ENCODE results near the gene MARCHF4.
"Not testable (repeated sequence)": the region's sequence is repeated elsewhere in the genome, so short reads cannot be mapped to it uniquely, and the experiment has no call there.

The MARCHF4 gene

DNA sequence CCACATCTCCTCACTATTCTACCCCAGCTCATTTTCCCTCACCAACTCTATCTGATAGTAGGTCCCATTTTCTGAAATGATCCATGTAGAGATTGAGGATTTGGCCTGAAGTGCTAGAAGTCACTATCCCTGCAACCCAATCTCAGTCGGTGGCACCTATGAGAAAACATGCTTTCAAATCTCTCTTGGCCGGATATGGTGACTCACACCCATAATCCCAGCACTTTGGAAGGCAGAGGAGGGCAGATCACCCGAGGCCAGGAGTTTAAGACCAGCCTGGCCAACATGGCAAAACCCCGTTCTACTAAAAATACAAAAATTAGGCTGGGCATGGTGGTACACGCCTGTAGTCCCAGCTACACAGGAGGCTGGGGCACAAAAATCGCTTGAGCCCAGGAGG lies 19.1 kb upstream of the MARCHF4 start:
- DNase-seq, result no peak

- no peak for DNase-seq
These were observed 17.3 kb upstream of the MARCHF4 start for GRCh38 chr2:216389570-216389969.

GRCh38 chr2:216388046-216388884 lies 16.0 kb upstream of the MARCHF4 start:
- DNase-seq, result peak in 1 of 4 experiments; percentile 6

DNA sequence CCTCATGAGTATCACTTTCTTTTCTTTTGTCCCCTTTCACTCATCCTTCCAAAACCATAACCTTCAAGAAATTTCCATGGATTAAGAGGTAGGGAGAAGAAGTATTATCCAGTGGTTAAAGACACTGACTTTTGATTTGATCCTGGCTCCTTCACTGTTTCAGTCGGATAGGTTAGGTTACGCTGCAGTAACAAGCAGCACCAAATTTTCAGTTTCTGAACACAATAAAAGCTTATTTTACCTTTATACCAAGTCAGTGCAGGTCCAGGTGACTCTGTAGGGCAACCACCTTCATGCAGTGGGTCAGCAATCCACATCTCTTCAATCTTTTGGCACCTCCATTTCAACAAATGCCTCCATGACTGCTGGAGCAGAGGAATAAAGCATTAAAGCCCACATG lies 15.0 kb upstream of the MARCHF4 start:
- no peak for DNase-seq

DNA sequence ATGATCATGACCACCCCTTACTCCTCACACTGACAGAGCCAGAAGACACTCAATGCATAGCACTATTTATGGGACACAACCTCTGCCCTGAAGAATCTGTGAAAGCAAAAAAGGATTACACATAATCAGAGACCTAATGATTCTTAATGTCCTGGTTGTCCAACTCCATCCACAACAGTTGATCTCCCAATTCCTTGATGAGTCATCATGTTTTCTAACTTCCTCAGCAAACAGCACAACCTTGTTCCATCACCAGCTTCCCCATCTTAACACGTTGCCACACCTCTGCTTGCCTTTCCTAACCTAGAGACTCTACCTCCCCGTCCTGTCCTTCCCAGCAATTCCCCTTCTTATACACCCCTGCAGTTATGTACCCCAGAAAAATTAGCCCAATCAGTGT lies 13.2 kb upstream of the MARCHF4 start:
- no peak for DNase-seq

DNA sequence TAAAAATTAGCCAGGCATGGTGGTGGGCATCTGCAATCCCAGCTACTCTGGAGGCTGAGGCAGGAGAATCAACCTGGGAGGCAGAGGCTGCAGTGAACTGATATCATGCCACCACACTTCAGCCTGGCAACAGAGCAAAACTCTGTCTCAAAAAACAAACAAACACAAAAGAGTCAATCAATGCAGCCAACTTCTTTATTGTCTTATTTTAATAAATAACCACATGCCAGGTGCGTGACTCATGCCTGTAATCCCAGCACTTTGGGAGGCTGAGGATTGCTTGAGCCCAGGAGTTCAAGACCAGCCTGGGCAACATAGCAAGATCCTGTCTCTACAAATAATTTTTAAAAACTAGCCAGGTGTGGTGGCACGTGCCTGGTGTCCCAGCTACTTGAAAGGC lies 12.1 kb upstream of the MARCHF4 start:
- not testable (repeated sequence) for DNase-seq

DNA sequence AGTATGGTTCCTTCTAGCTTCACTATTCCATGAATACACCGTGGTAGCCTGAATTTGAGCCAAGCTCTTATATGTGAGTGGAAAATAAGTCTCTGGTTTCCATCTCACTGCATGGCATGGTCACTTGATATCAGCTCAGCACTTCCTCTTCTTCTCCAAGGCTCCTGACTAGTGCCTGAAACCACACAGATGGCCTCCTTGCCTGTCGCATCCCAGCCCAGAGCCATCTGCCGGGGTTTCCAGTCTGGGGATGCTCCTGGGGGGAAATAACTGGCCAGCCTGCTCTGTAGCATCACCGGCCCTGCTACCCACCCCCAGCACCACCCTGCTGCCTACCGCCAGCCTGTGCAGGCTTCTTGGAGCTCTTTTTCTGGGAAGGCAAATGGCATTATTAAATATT lies 7.7 kb upstream of the MARCHF4 start:
- no peak for DNase-seq

GRCh38 chr2:216375286-216375685 lies 3.0 kb upstream of the MARCHF4 start:
- no peak for DNase-seq

- no peak for DNase-seq
These were observed 1.6 kb upstream of the MARCHF4 start for GRCh38 chr2:216373896-216374295.

GRCh38 chr2:216372761-216373291 lies 543 bp upstream of the MARCHF4 start:
- DNase-seq, result no peak

DNA sequence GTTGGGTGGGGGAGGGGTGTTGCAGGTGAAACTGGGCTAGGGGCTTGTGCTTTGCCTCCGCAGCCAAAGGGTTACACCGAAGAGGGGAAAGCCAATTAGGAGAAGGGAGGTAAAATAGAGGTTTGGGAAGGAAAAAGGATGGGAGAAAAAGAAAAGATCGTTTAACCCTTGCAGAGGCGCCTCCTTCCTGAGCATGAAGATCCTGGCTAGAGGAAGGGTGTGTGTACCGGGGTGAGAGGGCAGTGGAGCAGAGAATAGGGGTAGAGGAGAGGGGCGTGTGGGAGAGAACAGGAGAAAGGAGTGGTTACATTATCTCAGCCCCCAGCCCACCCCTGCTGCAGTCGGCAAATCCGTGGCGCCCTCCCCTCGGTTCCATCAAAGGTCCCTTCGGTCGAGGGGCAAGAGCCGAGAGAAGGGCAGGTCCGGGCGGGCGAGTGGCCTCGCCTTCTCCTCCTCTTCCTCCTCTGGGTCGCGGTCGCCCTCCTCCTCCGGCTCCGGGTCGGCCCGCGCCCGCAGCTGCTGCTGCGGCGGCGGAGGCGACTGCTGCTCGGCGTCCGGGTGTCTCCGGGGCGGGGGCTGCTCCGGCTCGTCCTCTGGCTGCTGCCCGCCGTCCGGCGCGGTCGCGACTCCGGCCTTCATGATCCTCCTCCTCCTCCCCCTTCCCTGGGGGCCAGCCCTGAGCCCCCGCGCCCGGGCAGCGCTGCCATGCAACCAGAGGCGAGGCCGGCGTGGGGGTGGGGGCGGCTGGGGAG lies 1.1 kb downstream of the MARCHF4 start:
- DNase-seq, result no peak

DNA sequence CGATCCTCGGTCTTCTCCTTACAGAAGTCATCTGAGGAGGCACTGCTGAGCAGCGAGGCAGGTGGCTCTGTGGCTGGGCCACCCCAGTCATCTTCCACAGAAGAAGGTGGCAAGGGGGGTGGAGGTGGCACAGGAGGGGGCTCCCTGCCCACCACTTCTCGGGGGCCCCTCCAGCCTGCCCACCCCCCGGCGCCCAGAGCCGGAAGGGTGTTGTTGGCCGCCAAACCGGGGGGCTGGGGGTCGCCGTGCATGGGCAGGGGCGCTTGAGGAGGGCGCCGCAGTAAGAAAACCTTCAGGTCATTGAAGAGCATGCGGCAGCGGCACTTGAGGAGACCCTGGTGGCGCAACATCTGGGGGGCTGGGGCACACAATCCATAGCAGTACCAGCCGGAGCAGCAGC lies 2.5 kb downstream of the MARCHF4 start:
- DNase-seq, result no peak

DNA sequence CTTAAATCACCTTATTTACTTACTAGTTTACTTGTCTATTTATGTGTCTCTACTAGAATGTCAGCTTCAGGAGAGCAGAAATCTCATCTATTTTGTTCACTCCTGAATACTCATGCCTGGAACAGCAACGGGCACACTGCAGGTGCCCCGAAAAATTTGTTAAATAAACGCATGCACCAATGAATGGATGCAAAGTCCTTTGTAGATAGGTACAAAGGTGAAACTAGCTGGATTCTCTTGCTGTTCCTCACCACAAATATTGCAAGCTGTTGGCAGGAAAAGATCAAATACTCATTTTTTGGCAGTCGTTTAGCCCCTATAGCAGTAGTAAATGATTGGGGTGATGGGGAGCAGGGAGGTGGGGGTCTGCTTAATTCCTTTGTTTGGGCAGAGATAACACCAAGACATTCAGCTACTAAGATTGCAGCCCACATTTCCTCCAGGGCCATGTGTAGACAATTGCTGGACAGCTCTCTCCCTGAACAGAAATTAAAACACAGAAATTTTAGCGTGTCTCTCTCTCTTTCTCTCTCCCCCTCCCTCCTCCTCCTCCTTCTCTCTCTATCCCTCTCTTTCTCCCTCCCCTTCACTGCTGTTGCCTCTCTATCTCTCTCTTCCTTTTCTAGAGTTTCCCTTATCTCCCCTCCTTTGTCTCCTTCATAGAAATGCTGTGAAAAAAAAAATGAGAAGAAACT lies 5.4 kb downstream of the MARCHF4 start:
- no peak for DNase-seq

- DNase-seq, result no peak
These were observed 6.8 kb downstream of the MARCHF4 start for GRCh38 chr2:216365518-216365917.

DNA sequence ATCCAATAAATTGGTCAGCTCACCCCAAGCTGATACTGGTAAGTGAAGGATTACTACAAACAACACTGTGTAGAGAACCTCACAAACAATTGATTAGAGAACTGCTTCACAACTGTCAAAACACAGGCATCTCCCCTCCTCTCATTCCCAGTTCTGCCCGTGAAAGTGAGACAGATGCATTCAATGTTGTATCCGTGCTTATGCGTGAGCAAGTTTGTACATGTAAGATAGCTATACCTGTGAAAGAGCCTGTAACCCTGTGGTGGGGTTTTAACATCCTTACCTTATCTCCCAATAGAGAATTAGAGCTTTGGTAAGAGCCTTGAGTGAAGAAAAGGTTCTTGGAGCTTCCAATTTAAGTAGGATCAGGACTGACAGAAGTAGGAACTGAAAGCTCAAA lies 9.1 kb downstream of the MARCHF4 start:
- DNase-seq, result no peak

- no peak for DNase-seq
These were observed 9.6 kb downstream of the MARCHF4 start for GRCh38 chr2:216362730-216363129.

DNA sequence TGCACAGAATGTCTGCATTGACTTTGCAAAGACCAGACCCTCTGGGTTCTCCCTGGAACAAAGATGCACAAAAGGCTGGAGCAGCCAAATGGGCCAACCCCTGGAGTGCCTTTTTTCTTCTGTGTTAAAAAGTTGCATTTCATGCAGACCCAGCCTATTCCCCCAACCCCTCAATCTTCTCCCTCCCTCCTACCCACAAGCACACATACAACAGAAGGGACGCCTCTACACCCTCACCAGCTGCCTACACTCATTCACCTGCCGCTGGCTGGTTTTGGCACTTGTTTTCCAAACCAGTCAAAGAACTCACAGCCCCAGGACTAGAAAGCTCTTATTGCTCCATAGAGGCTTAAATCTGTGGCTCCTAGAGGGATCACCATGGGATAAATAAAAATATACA lies 16.6 kb downstream of the MARCHF4 start:
- no peak for DNase-seq

- no peak for DNase-seq
These were observed 18.0 kb downstream of the MARCHF4 start for GRCh38 chr2:216354306-216354705.

- no peak for DNase-seq
These were observed 19.5 kb downstream of the MARCHF4 start for GRCh38 chr2:216352653-216353270.

- DNase-seq, result no peak
These were observed 20.9 kb downstream of the MARCHF4 start for GRCh38 chr2:216351172-216351925.

DNA sequence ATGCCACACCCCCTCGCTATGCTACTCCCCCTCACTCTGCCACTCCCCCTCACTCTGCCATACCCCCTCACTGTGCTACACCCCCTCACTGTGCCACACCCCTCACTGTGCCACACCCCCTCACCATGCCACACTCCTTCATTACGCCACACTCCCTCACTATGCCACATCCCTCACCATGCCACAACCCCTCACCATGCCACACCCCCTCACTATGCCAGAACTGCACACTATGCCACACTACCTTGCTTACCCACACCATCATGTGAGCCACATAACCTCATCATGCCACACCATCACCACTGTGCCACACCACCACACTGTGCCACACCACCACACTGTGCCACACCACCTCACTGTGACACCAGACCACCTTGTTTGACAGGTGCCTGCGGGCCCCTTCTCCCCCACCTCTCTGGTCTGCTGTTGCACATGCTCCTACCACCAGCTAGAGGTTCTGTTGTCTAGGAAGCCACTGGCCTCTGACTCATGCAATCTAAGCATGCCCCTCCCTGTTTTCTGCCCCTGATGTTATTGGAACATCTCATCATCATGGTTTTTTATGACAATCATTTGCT lies 22.0 kb downstream of the MARCHF4 start:
- no peak for DNase-seq

GRCh38 chr2:216349366-216349765 lies 22.9 kb downstream of the MARCHF4 start:
- DNase-seq, result no peak
